ENCODE results near the gene DIP2C.

- no peak for TF ChIP-seq CTCF (IDR thresholded peaks at IDR 0.05)
- no peak for TF ChIP-seq POLR2A (IDR thresholded peaks at IDR 0.05)
These were observed 283.8 kb downstream of the DIP2C start for GRCh38 chr10:405648-406047.

Measured in testis (tissue), 2 donors.